ENCODE measurements around the gene SLC6A17. TPM values are rescaled to one million over a fixed set of nuclear protein-coding genes. Genes with fewer than 3 reads are reported as not detected.

The SLC6A17 gene
- total RNA-seq, 1 experiment from 2014 or later, result not detected

DNA sequence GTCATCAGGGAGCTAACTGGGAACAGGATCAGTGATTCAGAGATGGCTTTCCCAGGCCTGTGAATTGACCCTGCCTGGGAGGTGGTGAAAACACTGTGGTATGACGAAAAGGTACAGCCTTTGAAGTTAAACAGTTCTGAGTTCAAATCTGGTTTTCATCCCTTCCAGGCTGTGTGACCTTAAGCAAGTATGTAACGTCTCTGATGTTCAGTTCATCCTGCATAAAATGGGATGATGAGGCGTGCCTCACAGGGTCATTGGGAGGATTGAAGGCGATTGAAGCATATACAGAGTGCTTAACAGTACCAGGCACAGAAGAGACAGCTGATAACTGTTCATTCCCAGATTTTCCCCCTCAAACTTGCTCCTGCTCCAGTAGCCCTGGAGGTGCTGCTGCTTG, 70.8 kb downstream of the SLC6A17 start:
- intact Hi-C loops (cut with micrococcal nuclease; ENCODE audit: unreplicated experiment), result no loop called here
- Histone ChIP-seq H3K36me3 (ENCODE audit: insufficient read depth, low read length, poor library complexity, severe bottlenecking) (no peaks in the 10 kb centered on the region), H3K4me3 (ENCODE audit: low read depth, low read length, poor library complexity, severe bottlenecking) (no peak overlapping the region), H3K4me1 (ENCODE audit: insufficient read depth, low read length, poor library complexity, severe bottlenecking) (no peaks in the 10 kb centered on the region), H3K27me3 (replicated peaks; ENCODE audit: insufficient read depth, low read depth, low read length, poor library complexity) (no peaks in the 10 kb centered on the region), H3K27ac (ENCODE audit: low read depth, low read length, poor library complexity, severe bottlenecking) (no peak overlapping the region), H3K9me3 (ENCODE audit: low read depth, low read length, poor library complexity, severe bottlenecking) (no peaks in the 10 kb centered on the region)
- TF ChIP-seq EZH2 (IDR thresholded peaks at IDR 0.05; ENCODE audit: borderline replicate concordance, low read depth, low read length, poor library complexity, severe bottlenecking), result no peak
- TF ChIP-seq, protein P1, sequence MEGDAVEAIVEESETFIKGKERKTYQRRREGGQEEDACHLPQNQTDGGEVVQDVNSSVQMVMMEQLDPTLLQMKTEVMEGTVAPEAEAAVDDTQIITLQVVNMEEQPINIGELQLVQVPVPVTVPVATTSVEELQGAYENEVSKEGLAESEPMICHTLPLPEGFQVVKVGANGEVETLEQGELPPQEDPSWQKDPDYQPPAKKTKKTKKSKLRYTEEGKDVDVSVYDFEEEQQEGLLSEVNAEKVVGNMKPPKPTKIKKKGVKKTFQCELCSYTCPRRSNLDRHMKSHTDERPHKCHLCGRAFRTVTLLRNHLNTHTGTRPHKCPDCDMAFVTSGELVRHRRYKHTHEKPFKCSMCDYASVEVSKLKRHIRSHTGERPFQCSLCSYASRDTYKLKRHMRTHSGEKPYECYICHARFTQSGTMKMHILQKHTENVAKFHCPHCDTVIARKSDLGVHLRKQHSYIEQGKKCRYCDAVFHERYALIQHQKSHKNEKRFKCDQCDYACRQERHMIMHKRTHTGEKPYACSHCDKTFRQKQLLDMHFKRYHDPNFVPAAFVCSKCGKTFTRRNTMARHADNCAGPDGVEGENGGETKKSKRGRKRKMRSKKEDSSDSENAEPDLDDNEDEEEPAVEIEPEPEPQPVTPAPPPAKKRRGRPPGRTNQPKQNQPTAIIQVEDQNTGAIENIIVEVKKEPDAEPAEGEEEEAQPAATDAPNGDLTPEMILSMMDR (conservative IDR thresholded peaks at IDR 0.05; ENCODE audit: low read depth, low read length), result no peak
- POLR2A ChIA-PET (ENCODE audit: low non-redundant PET), result no interaction called here
- no TSS peak for BruUV-seq (replicated peaks)
- DNase-seq (ENCODE audit: low spot score), result no peak
- CTCF ChIA-PET, result no interaction called here

DNA sequence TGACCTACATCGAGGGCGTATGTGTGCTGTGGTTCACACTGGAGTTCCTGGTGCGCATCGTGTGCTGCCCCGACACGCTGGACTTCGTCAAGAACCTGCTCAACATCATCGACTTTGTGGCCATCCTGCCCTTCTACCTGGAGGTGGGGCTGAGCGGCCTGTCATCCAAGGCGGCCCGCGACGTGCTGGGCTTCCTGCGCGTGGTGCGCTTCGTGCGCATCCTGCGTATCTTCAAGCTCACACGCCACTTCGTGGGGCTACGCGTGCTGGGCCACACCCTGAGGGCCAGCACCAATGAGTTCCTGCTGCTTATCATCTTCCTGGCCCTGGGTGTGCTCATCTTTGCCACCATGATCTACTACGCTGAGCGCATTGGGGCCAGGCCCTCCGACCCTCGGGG, 72.8 kb downstream of the SLC6A17 start:
- H3K9me3 ChIP-seq (ENCODE audit: low read depth, low read length, poor library complexity, severe bottlenecking), result no peaks in the 10 kb centered on the region
- H3K4me3 ChIP-seq (ENCODE audit: low read depth, low read length, poor library complexity, severe bottlenecking), result no peak overlapping the region
- TF ChIP-seq, protein P1 (conservative IDR thresholded peaks at IDR 0.05; ENCODE audit: low read depth, low read length), result no peak
- no peak for TF ChIP-seq EZH2 (IDR thresholded peaks at IDR 0.05; ENCODE audit: borderline replicate concordance, low read depth, low read length, poor library complexity, severe bottlenecking)
- intact Hi-C loops (cut with micrococcal nuclease; ENCODE audit: unreplicated experiment), result no loop called here
- POLR2A ChIA-PET (ENCODE audit: low non-redundant PET), result no interaction called here
- no peaks in the 10 kb centered on the region for H3K36me3 ChIP-seq (ENCODE audit: insufficient read depth, low read length, poor library complexity, severe bottlenecking)
- BruUV-seq (replicated peaks), result no TSS peak
- CTCF ChIA-PET, result no interaction called here
- no peak overlapping the region for H3K27ac ChIP-seq (ENCODE audit: low read depth, low read length, poor library complexity, severe bottlenecking)
- H3K4me1 ChIP-seq (ENCODE audit: insufficient read depth, low read length, poor library complexity, severe bottlenecking), result no peaks in the 10 kb centered on the region
- H3K27me3 ChIP-seq (replicated peaks; ENCODE audit: insufficient read depth, low read depth, low read length, poor library complexity), result no peaks in the 10 kb centered on the region
- DNase-seq (ENCODE audit: low spot score), result no peak

DNA sequence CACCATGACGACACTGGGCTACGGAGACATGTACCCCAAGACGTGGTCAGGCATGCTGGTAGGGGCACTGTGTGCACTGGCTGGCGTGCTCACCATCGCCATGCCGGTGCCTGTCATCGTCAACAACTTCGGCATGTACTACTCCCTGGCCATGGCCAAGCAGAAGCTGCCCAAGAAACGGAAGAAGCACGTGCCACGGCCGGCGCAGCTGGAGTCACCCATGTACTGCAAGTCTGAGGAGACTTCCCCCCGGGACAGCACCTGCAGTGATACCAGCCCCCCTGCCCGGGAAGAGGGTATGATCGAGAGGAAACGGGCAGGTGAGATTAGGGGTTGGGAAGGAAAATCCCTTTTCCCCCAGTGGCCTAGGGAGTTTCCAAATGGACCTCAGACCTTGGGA, 73.3 kb downstream of the SLC6A17 start:
- no TSS peak for BruUV-seq (replicated peaks)
- no peaks in the 10 kb centered on the region for H3K9me3 ChIP-seq (ENCODE audit: low read depth, low read length, poor library complexity, severe bottlenecking)
- no peak overlapping the region for H3K4me3 ChIP-seq (ENCODE audit: low read depth, low read length, poor library complexity, severe bottlenecking)
- no peak for TF ChIP-seq EZH2 (IDR thresholded peaks at IDR 0.05; ENCODE audit: borderline replicate concordance, low read depth, low read length, poor library complexity, severe bottlenecking)
- TF ChIP-seq, protein P1 (conservative IDR thresholded peaks at IDR 0.05; ENCODE audit: low read depth, low read length), result no peak
- H3K4me1 ChIP-seq (ENCODE audit: insufficient read depth, low read length, poor library complexity, severe bottlenecking), result no peaks in the 10 kb centered on the region
- CTCF ChIA-PET, result no interaction called here
- intact Hi-C loops (cut with micrococcal nuclease; ENCODE audit: unreplicated experiment), result no loop called here
- no peaks in the 10 kb centered on the region for H3K27me3 ChIP-seq (replicated peaks; ENCODE audit: insufficient read depth, low read depth, low read length, poor library complexity)
- H3K27ac ChIP-seq (ENCODE audit: low read depth, low read length, poor library complexity, severe bottlenecking), result no peak overlapping the region
- POLR2A ChIA-PET (ENCODE audit: low non-redundant PET), result no interaction called here
- no peak for DNase-seq (ENCODE audit: low spot score)
- H3K36me3 ChIP-seq (ENCODE audit: insufficient read depth, low read length, poor library complexity, severe bottlenecking), result no peaks in the 10 kb centered on the region

Measured in A673 (cell line).